BLaER1 treated with 17β-estradiol and CSF1 and Interleukin-3, amounts not matched to agents 10 nM and 100 nM (cell line): ENCODE data around the gene FNDC5.

ENCODE experiments used
- H3K27ac ChIP-seq, 11 experiments: shearing (Covaris generic); formaldehyde crosslinking; 2 replicates each; pipeline ENCODE4 v1.8.1; 2022
- H3K27me3 ChIP-seq, 11 experiments: shearing (Covaris generic); formaldehyde crosslinking; 2 replicates each; pipeline ENCODE4 v1.8.1; 2022
- H3K36me3 ChIP-seq, 11 experiments: shearing (Covaris generic); formaldehyde crosslinking; 2 replicates each; pipeline ENCODE4 v1.8.1; 2022
- H3K4me1 ChIP-seq, 10 experiments: shearing (Covaris generic); formaldehyde crosslinking; 2 replicates each; pipeline ENCODE4 v1.8.1; 2022
- H3K4me2 ChIP-seq, 11 experiments: shearing (Covaris generic); formaldehyde crosslinking; 2 replicates each; pipeline ENCODE4 v1.8.1; 2022
- H3K4me3 ChIP-seq, 10 experiments: shearing (Covaris generic); formaldehyde crosslinking; 2 replicates each; pipeline ENCODE4 v1.8.1; 2022
- H3K9ac ChIP-seq, 11 experiments: shearing (Covaris generic); formaldehyde crosslinking; 2 replicates each; pipeline ENCODE4 v1.8.1; 2022
- H3K9me3 ChIP-seq, 11 experiments: shearing (Covaris generic); formaldehyde crosslinking; replicated peaks in 1 of 11; 2 replicates each; pipeline ENCODE4 v1.8.1; 2022
- H4K20me1 ChIP-seq, 11 experiments: shearing (Covaris generic); formaldehyde crosslinking; 2 replicates each; pipeline ENCODE4 v1.8.1; 2022
- Cebpa-rat ChIP-seq, 11 experiments: shearing (Covaris generic); IDR thresholded peaks; 2 replicates each; pipeline ENCODE4 v1.8.1; 2022

FNDC5 gene

GRCh38 chr1:32858136-32858535 is 12.6 kb downstream of the FNDC5 start:
- Histone ChIP-seq H3K9me3 (no peaks in the 10 kb centered on the region), H3K4me1 (peaks cover 0 to 27% (median 0%) of the 10 kb centered on the region in 10 experiments; a peak in 4 of 20 replicates), H4K20me1 (peaks cover 0 to 16% (median 0%) of the 10 kb centered on the region in 11 experiments; a peak in 3 of 22 replicates), H3K27me3 (no peaks in the 10 kb centered on the region), H3K4me3 (no peak overlapping the region), H3K9ac (no peak overlapping the region), H3K36me3 (peaks cover 66 to 100% (median 96%) of the 10 kb centered on the region in 11 experiments), H3K4me2 (no peak overlapping the region), H3K27ac (no peak overlapping the region)
- no peak for TF ChIP-seq Cebpa-rat (IDR thresholded peaks at IDR 0.05)

GRCh38 chr1:32855861-32856617 is 14.7 kb downstream of the FNDC5 start:
- Histone ChIP-seq H3K9me3 (no peaks in the 10 kb centered on the region), H3K4me2 (no peak overlapping the region), H3K4me1 (peaks cover 0 to 6% (median 0%) of the 10 kb centered on the region in 10 experiments; a peak in 3 of 20 replicates), H3K9ac (no peak overlapping the region), H3K36me3 (peaks cover 82 to 100% (median 93%) of the 10 kb centered on the region in 11 experiments), H4K20me1 (peaks cover 0 to 13% (median 0%) of the 10 kb centered on the region in 11 experiments; a peak in 1 of 22 replicates), H3K27me3 (no peaks in the 10 kb centered on the region), H3K4me3 (no peak overlapping the region), H3K27ac (no peak overlapping the region)
- no peak for TF ChIP-seq Cebpa-rat (IDR thresholded peaks at IDR 0.05)

GRCh38 chr1:32848354-32849063 is 22.2 kb downstream of the FNDC5 start:
- Histone ChIP-seq H3K4me1 (no peaks in the 10 kb centered on the region), H3K9me3 (peaks cover 13 to 27% (median 21%) of the 10 kb centered on the region in 11 experiments; a peak in 21 of 22 replicates), H3K9ac (no peak overlapping the region), H3K4me2 (no peak overlapping the region), H4K20me1 (no peaks in the 10 kb centered on the region), H3K27me3 (no peaks in the 10 kb centered on the region), H3K4me3 (no peak overlapping the region), H3K27ac (no peak overlapping the region), H3K36me3 (peaks cover 76 to 98% (median 89%) of the 10 kb centered on the region in 11 experiments)
- no peak for TF ChIP-seq Cebpa-rat (IDR thresholded peaks at IDR 0.05)

DNA sequence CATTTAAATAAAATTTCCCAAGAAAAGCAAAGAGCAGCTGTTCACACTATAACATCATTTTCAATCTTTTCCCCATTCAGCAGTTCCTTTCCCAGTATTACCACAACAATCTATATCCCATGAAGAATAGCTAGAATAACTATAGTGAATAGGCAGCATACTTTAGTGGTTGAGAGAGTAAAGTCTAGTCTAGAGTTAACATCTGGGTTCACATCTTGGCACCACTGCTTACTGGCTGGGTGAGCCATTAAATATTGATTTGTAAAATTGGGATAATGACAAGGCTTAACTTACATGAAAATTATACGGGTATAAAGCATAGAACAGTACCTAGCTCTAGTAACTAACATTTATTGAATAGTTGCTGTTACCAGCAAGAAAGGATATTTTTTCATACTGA is 38.8 kb downstream of the FNDC5 start:
- H3K27me3 ChIP-seq = no peaks in the 10 kb centered on the region
- no peak overlapping the region for H3K9ac ChIP-seq
- peaks cover 0 to 5% (median 0%) of the 10 kb centered on the region in 10 experiments; a peak in 1 of 20 replicates for H3K4me1 ChIP-seq
- H3K9me3 ChIP-seq = no peaks in the 10 kb centered on the region
- no peak overlapping the region for H3K4me3 ChIP-seq
- no peak overlapping the region for H3K4me2 ChIP-seq
- H3K36me3 ChIP-seq = peaks cover 87 to 98% (median 93%) of the 10 kb centered on the region in 11 experiments
- peaks cover 0 to 7% (median 0%) of the 10 kb centered on the region in 11 experiments; a peak in 2 of 22 replicates for H4K20me1 ChIP-seq
- TF ChIP-seq Cebpa-rat (IDR thresholded peaks at IDR 0.05) = no peak
- H3K27ac ChIP-seq = no peak overlapping the region

DNA sequence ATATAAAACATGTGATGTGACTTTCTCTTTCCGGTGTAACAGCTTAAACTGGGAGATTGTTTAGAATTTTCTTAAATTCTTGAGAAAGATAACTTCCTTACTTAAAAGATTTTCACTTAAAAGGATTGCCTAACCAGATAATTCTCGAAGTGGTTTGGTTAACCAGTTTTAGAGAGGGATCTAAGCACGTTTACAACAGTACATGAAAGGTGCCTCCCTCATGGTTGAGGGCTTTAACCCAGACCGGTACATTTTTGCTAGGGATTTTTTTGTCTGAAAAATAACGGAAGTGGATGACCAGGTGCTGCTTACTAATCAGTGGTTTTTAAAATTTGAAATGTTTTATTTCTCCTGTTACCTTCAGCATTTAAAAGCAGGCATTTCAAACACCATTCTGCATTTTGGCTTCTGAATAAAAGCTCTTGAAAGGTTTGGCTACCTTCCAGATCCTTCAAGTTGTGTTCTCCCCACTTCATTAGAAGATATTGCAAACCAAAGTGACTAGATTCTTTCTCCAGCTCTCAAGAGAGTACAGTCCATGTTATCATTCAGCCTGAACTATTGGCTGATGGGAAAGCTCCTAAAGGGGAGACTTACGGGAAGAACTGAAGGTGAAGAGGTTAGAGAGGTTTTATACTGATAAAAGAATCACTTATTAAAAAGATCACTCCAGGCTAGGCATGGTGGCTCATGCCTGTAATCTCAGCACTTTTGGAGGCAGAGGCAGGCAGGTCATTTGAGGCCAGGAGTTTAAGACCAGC is 40.4 kb downstream of the FNDC5 start:
- Histone ChIP-seq H3K4me3 (no peak overlapping the region), H3K36me3 (peaks cover 89 to 98% (median 92%) of the 10 kb centered on the region in 11 experiments), H3K9me3 (no peaks in the 10 kb centered on the region), H3K27me3 (no peaks in the 10 kb centered on the region), H3K27ac (no peak overlapping the region), H3K9ac (0 out of 22 replicates have a peak overlapping the region, but pooled peaks of 1 of the 11 experiments have one; percentile 38), H3K4me2 (no peak overlapping the region), H4K20me1 (peaks cover 0 to 7% (median 0%) of the 10 kb centered on the region in 11 experiments; a peak in 2 of 22 replicates), H3K4me1 (peaks cover 0 to 4% (median under 1%) of the 10 kb centered on the region in 10 experiments; a peak in 9 of 20 replicates)
- no peak for TF ChIP-seq Cebpa-rat (IDR thresholded peaks at IDR 0.05)

DNA sequence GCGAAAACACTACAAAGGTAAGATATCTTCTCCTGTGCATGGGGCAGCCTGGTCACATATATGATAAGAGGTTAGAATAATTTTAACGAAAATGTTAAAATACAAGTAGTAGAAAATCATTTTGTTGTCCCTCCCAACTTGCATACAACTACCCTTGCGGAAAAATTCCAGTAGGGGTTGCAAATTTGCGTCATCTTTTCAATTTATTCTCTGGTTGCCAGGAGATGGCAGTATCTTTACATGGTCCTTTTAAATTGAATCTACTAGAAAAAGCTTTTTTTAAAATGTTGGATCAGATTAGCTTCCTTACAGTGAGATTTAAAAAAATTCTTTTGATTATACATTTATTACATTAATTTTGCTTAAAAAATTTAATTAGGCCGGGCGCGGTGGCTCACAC is 42.4 kb downstream of the FNDC5 start:
- Histone ChIP-seq H3K9ac (no peak overlapping the region), H4K20me1 (peaks cover 0 to 15% (median 0%) of the 10 kb centered on the region in 11 experiments; a peak in 2 of 22 replicates), H3K36me3 (peaks cover 76 to 86% (median 80%) of the 10 kb centered on the region in 11 experiments), H3K27me3 (no peaks in the 10 kb centered on the region), H3K9me3 (no peaks in the 10 kb centered on the region), H3K4me1 (peaks cover 0 to 14% (median 6%) of the 10 kb centered on the region in 10 experiments; a peak in 11 of 20 replicates), H3K4me3 (no peak overlapping the region), H3K4me2 (no peak overlapping the region), H3K27ac (no peak overlapping the region)
- TF ChIP-seq Cebpa-rat (IDR thresholded peaks at IDR 0.05) = no peak

- Histone ChIP-seq H3K4me3 (no peak overlapping the region), H3K4me2 (peak overlapping the region in 5 of 11 experiments; percentile 4 to 44 (median 17); a peak in 4 of 22 replicates), H4K20me1 (peaks cover 0 to 24% (median 0%) of the 10 kb centered on the region in 11 experiments; a peak in 2 of 22 replicates), H3K4me1 (peaks cover 6 to 31% (median 11%) of the 10 kb centered on the region in 10 experiments; a peak in 17 of 20 replicates), H3K36me3 (peaks cover 46 to 68% (median 58%) of the 10 kb centered on the region in 11 experiments), H3K27ac (no peak overlapping the region), H3K27me3 (no peaks in the 10 kb centered on the region), H3K9ac (no peak overlapping the region), H3K9me3 (no peaks in the 10 kb centered on the region)
- no peak for TF ChIP-seq Cebpa-rat (IDR thresholded peaks at IDR 0.05)
Observed at GRCh38 chr1:32825181-32825580, 45.5 kb downstream of the FNDC5 start.

DNA sequence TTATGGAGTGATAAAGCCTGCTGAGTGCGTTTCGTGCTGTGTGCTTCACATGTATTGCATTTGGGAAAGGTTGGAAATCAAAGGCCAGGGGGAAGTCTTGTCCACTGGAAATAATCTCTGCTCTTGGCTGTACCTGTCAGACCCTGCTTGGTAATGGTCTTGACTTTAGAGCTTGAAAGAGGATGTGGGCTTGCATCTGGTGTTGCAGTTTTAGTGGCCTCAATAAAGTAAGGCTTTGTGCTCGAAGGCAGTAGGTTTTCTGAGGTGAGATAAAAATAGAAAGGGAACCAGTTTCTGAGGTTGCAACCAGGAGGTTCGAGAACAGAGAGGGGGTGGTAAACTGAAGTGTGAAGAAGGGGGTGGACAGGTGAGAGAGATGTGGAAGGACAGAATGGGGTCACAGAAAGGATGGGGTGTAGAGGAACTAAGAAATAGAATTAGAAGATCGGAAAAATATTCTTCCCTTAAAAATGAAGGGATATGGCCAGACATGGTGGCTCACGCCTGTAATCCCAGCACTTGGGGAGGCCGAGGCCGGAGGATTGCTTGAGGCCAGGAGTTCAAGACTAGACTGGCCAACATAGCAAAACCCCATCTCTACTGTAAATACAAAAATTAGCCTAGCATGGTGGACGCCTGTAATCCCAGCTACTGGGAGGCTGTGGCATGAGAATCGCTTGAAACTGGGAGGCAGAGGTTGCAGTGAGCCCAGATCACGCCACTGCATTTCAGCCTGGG is 51.7 kb downstream of the FNDC5 start:
- H3K9ac ChIP-seq = peak overlapping the region; percentile 95 to 99 (median 99)
- H3K4me3 ChIP-seq = peak overlapping the region; percentile 82 to 99 (median 90)
- peak overlapping the region; percentile 81 to 98 (median 91) for H3K4me2 ChIP-seq
- H3K27me3 ChIP-seq = no peaks in the 10 kb centered on the region
- peaks cover 8 to 35% (median 24%) of the 10 kb centered on the region in 11 experiments for H3K36me3 ChIP-seq
- no peak for TF ChIP-seq Cebpa-rat (IDR thresholded peaks at IDR 0.05)
- H3K9me3 ChIP-seq = no peaks in the 10 kb centered on the region
- peak overlapping the region in 10 of 11 experiments; percentile 97 to 100 (median 99); a peak in 19 of 22 replicates for H3K27ac ChIP-seq
- H4K20me1 ChIP-seq = peaks cover 6 to 47% (median 18%) of the 10 kb centered on the region in 11 experiments; a peak in 19 of 22 replicates
- H3K4me1 ChIP-seq = peaks cover 37 to 58% (median 48%) of the 10 kb centered on the region in 10 experiments
